HG03060 (cell line): ENCODE data around the gene RNF135.
"Not testable (repeated sequence)": the region's sequence is repeated elsewhere in the genome, so short reads cannot be mapped to it uniquely, and the experiment has no call there.

Experiments
- ATAC-seq: cut with Tn5 transposase; IDR thresholded peaks from one replicate; pipeline ENCODE4 v1.9.1; 2021; ENCODE audit warnings: low read depth, moderate number of reproducible peaks; ENCODE audit not compliant: unreplicated experiment

The RNF135 gene

GRCh38 chr17:30996486-30996885, 25.6 kb downstream of the RNF135 start:
- no peak for ATAC-seq

GRCh38 chr17:30997270-30997669, 26.4 kb downstream of the RNF135 start:
- ATAC-seq = no peak

- ATAC-seq = no peak
These were observed 27.0 kb downstream of the RNF135 start for GRCh38 chr17:30997842-30998241.

- ATAC-seq = no peak
These were observed 31.2 kb downstream of the RNF135 start for GRCh38 chr17:31002047-31002446.

GRCh38 chr17:31003225-31003866, 32.5 kb downstream of the RNF135 start:
- no peak for ATAC-seq

- ATAC-seq = no peak
These were observed 33.3 kb downstream of the RNF135 start for GRCh38 chr17:31004160-31004559.

GRCh38 chr17:31007695-31008373, 37.0 kb downstream of the RNF135 start:
- ATAC-seq = no peak

GRCh38 chr17:31008374-31009041, 37.7 kb downstream of the RNF135 start:
- ATAC-seq = no peak

- not testable (repeated sequence) for ATAC-seq
These were observed 38.3 kb downstream of the RNF135 start for GRCh38 chr17:31009042-31009702.

GRCh38 chr17:31010014-31010413, 39.2 kb downstream of the RNF135 start:
- ATAC-seq = not testable (repeated sequence)

- no peak for ATAC-seq
These were observed 43.0 kb downstream of the RNF135 start for GRCh38 chr17:31013844-31014243.

GRCh38 chr17:31015639-31016038, 44.8 kb downstream of the RNF135 start:
- ATAC-seq = no peak

GRCh38 chr17:31019004-31019403, 48.2 kb downstream of the RNF135 start:
- no peak for ATAC-seq

- not testable (repeated sequence) for ATAC-seq
These were observed 52.3 kb downstream of the RNF135 start for GRCh38 chr17:31023171-31023570.

GRCh38 chr17:31031841-31032240, 61.0 kb downstream of the RNF135 start:
- no peak for ATAC-seq

GRCh38 chr17:31035611-31036010, 64.8 kb downstream of the RNF135 start:
- ATAC-seq = not testable (repeated sequence)

- ATAC-seq = not testable (repeated sequence)
These were observed 70.0 kb downstream of the RNF135 start for GRCh38 chr17:31040837-31041236.

- ATAC-seq = not testable (repeated sequence)
These were observed 71.5 kb downstream of the RNF135 start for GRCh38 chr17:31042378-31042777.

GRCh38 chr17:31046856-31047425, 76.1 kb downstream of the RNF135 start:
- ATAC-seq = not testable (repeated sequence)

GRCh38 chr17:31048142-31048541, 77.3 kb downstream of the RNF135 start:
- no peak for ATAC-seq

- no peak for ATAC-seq
These were observed 77.9 kb downstream of the RNF135 start for GRCh38 chr17:31048780-31049179.
